ENCODE results near the gene PCDH10. TPM values are rescaled to one million over a fixed set of nuclear protein-coding genes. Genes with fewer than 3 reads are reported as not detected.
"Not testable (repeated sequence)": the region's sequence is repeated elsewhere in the genome, so short reads cannot be mapped to it uniquely, and the experiment has no call there.

Gene PCDH10
- total RNA-seq, 1 donor from 2014 or later, result not detected

- ATAC-seq, result no peak
Measured at GRCh38 chr4:133208694-133209285, 59.7 kb downstream of the PCDH10 start.

GRCh38 chr4:133233922-133234321 lies 84.8 kb downstream of the PCDH10 start:
- ATAC-seq, result no peak

More at GRCh38 chr4:133208694-133209285, 59.7 kb downstream of the PCDH10 start:
- DNase-seq (ENCODE audit: low spot score), result no peak

GRCh38 chr4:133240451-133240850 lies 91.4 kb downstream of the PCDH10 start:
- not testable (repeated sequence) for ATAC-seq; DNase-seq (ENCODE audit: low spot score)

More at GRCh38 chr4:133233922-133234321, 84.8 kb downstream of the PCDH10 start:
- DNase-seq (ENCODE audit: low spot score), result no peak

Data from left lobe of liver (tissue), 2 donors.